Right lobe of liver (tissue), 4 donors: ENCODE measurements around the gene KRTAP10-10.
"Not testable (repeated sequence)": the region's sequence is repeated elsewhere in the genome, so short reads cannot be mapped to it uniquely, and the experiment has no call there.

Experiments used
- CTCF ChIP-seq, 4 donors: fragments of 200-600 bp in 3 of 4; fragments of 450-650 bp in 1 of 4; IDR thresholded peaks; one replicate each; pipeline versions ENCODE4 v1.5.1 to v1.8.0; 2016 to 2022; ENCODE audit warnings: antibody characterized with exemption in 4 of 4, mild to moderate bottlenecking in 2 of 4
- POLR2A ChIP-seq: fragments of 450-650 bp; IDR thresholded peaks from one replicate; pipeline ENCODE4 v1.6.1; 2017; ENCODE audit warnings: antibody characterized with exemption, mild to moderate bottlenecking
- donor health status: DM: no; HTN: no; CAD: no.
- donor health status: DM: no; HTN: no; CAD: no.
- donor health status: DM: no; HTN: yes; CAD: no.

GRCh38 chr21:44661567-44661966, 24.4 kb downstream of the KRTAP10-10 start:
- not testable (repeated sequence) for TF ChIP-seq CTCF (IDR thresholded peaks at IDR 0.05); POLR2A
